ENCODE data around the gene SCTR.

Gene SCTR

DNA sequence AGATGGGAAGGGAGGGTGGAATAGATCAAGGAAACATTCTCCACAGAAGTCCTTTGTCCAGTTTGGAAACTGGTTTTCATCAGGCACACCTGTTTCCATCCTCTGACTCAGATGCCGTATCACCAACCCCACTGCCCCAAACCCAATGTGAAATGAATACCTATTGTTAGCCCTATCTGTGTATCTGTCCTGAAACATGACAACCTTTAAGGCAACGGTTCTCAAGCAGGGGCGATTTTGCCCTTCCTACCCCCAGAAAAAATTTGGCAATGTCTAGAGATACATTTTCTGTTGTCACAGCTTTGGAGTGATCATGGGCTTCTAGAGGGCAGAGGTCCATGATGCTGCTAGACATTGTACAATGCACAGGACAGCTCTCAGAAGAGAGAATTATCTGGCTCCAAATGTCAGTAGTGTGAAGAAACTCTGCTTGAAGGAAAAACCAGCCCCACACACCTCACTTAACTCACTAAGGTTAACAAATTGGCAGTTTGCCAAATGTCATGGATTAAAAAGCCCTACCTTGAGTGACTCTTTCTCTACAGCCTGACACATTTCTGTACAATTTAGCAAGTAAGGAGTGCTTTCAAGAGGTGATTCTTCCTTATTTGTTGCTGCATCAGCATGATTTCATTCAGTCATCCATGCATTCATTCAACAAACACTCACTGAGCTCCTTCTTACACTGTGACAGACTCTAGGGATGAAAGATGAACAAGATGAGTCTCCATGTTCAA is 3.4 kb downstream of the SCTR start:
- no peak overlapping the region for H3K27ac ChIP-seq (replicated peaks)
- no peak for DNase-seq (ENCODE audit: low read depth in 1 of 2, low spot score in 1 of 2)
- H3K4me3 ChIP-seq (replicated peaks; ENCODE audit: insufficient read depth, low read length), result no peak overlapping the region
- TF ChIP-seq GABPA (IDR thresholded peaks at IDR 0.05; ENCODE audit: low read depth), result no peak
- TF ChIP-seq, protein P1, sequence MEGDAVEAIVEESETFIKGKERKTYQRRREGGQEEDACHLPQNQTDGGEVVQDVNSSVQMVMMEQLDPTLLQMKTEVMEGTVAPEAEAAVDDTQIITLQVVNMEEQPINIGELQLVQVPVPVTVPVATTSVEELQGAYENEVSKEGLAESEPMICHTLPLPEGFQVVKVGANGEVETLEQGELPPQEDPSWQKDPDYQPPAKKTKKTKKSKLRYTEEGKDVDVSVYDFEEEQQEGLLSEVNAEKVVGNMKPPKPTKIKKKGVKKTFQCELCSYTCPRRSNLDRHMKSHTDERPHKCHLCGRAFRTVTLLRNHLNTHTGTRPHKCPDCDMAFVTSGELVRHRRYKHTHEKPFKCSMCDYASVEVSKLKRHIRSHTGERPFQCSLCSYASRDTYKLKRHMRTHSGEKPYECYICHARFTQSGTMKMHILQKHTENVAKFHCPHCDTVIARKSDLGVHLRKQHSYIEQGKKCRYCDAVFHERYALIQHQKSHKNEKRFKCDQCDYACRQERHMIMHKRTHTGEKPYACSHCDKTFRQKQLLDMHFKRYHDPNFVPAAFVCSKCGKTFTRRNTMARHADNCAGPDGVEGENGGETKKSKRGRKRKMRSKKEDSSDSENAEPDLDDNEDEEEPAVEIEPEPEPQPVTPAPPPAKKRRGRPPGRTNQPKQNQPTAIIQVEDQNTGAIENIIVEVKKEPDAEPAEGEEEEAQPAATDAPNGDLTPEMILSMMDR (IDR thresholded peaks at IDR 0.05; ENCODE audit: insufficient read depth, low read length), result no peak
- no peak for TF ChIP-seq POLR2AphosphoS5 (IDR thresholded peaks at IDR 0.05; ENCODE audit: low read depth)
- no peak for TF ChIP-seq SPI1 (IDR thresholded peaks at IDR 0.05; ENCODE audit: borderline replicate concordance, low read depth)
- TF ChIP-seq, protein P2, sequence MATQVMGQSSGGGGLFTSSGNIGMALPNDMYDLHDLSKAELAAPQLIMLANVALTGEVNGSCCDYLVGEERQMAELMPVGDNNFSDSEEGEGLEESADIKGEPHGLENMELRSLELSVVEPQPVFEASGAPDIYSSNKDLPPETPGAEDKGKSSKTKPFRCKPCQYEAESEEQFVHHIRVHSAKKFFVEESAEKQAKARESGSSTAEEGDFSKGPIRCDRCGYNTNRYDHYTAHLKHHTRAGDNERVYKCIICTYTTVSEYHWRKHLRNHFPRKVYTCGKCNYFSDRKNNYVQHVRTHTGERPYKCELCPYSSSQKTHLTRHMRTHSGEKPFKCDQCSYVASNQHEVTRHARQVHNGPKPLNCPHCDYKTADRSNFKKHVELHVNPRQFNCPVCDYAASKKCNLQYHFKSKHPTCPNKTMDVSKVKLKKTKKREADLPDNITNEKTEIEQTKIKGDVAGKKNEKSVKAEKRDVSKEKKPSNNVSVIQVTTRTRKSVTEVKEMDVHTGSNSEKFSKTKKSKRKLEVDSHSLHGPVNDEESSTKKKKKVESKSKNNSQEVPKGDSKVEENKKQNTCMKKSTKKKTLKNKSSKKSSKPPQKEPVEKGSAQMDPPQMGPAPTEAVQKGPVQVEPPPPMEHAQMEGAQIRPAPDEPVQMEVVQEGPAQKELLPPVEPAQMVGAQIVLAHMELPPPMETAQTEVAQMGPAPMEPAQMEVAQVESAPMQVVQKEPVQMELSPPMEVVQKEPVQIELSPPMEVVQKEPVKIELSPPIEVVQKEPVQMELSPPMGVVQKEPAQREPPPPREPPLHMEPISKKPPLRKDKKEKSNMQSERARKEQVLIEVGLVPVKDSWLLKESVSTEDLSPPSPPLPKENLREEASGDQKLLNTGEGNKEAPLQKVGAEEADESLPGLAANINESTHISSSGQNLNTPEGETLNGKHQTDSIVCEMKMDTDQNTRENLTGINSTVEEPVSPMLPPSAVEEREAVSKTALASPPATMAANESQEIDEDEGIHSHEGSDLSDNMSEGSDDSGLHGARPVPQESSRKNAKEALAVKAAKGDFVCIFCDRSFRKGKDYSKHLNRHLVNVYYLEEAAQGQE (IDR thresholded peaks at IDR 0.05; ENCODE audit: insufficient replicate concordance, low read depth), result no peak
- peaks cover 14% of the 10 kb centered on the region for H3K27me3 ChIP-seq (ENCODE audit: insufficient read depth, poor library complexity, severe bottlenecking)

DNA sequence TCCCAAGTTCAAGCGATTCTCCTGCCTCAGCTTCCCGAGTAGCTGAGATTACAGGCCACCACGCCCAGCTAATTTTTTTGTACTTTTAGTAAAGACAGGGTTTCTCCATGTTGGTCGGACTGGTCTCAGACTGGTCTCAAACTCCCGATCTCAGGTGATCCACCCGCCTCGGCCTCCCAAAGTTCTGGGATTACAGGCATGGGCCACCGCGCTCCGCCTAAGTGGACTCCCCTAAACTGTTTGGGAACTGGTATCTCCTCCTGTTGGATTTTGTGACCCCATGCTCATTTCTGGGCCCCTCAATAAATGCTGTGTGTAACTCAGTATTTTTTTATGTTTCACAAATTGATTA is 5.2 kb downstream of the SCTR start:
- no peak overlapping the region for H3K4me3 ChIP-seq (replicated peaks; ENCODE audit: insufficient read depth, low read length)

DNA sequence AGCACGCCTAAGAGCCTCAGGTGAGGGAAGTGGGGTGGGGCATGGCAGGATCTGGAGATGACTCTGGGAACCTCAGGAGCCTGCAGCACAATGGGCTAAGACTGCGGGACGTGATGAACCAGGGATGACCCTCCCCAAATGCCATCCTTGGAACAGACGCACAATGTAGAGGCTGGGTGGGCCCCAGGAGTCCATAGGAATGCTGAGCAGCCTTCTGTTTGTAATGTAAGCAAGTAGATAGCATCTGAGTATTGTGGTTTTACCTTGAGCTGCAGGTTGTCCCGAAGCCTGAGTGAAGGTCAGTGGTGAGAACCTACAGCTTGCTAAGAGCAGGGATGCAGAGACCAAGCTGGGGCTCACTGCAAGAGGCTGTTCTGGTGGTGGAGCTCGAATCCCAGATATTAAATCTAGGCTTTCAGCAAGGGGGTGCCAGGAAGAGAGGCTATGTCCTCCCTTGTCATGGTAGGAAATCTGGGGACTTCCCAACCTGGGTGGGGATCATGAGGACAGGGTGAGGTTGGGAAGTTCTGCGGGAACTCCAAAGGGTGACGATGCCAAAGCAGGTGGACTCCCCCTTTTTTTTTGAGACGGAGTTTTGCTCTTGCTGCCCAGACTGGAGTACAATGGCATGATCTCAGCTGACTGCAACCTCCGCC is 5.8 kb downstream of the SCTR start:
- Histone ChIP-seq H3K4me3 (replicated peaks; ENCODE audit: insufficient read depth, low read length) (no peak overlapping the region), H3K27ac (replicated peaks) (no peak overlapping the region), H3K27me3 (ENCODE audit: insufficient read depth, poor library complexity, severe bottlenecking) (peaks cover 4% of the 10 kb centered on the region)
- DNase-seq (ENCODE audit: low read depth in 1 of 2, low spot score in 1 of 2), result no peak
- TF ChIP-seq SPI1 (IDR thresholded peaks at IDR 0.05; ENCODE audit: borderline replicate concordance, low read depth) (no peak), GABPA (IDR thresholded peaks at IDR 0.05; ENCODE audit: low read depth) (no peak), POLR2AphosphoS5 (IDR thresholded peaks at IDR 0.05; ENCODE audit: low read depth) (no peak)
- TF ChIP-seq, protein P2 (IDR thresholded peaks at IDR 0.05; ENCODE audit: insufficient replicate concordance, low read depth), result no peak
- TF ChIP-seq, protein P1 (IDR thresholded peaks at IDR 0.05; ENCODE audit: insufficient read depth, low read length), result no peak

More for the DNA sequence above, 5.2 kb downstream of the SCTR start:
- Histone ChIP-seq H3K27ac (replicated peaks) (no peak overlapping the region), H3K27me3 (ENCODE audit: insufficient read depth, poor library complexity, severe bottlenecking) (peaks cover 9% of the 10 kb centered on the region)
- no peak for DNase-seq (ENCODE audit: low read depth in 1 of 2, low spot score in 1 of 2)
- no peak for TF ChIP-seq GABPA (IDR thresholded peaks at IDR 0.05; ENCODE audit: low read depth)
- TF ChIP-seq, protein P1 (IDR thresholded peaks at IDR 0.05; ENCODE audit: insufficient read depth, low read length), result no peak
- TF ChIP-seq, protein P2 (IDR thresholded peaks at IDR 0.05; ENCODE audit: insufficient replicate concordance, low read depth), result no peak
- TF ChIP-seq POLR2AphosphoS5 (IDR thresholded peaks at IDR 0.05; ENCODE audit: low read depth), result no peak
- no peak for TF ChIP-seq SPI1 (IDR thresholded peaks at IDR 0.05; ENCODE audit: borderline replicate concordance, low read depth)
